ENCODE data around the gene MRPL24.

The MRPL24 gene

DNA sequence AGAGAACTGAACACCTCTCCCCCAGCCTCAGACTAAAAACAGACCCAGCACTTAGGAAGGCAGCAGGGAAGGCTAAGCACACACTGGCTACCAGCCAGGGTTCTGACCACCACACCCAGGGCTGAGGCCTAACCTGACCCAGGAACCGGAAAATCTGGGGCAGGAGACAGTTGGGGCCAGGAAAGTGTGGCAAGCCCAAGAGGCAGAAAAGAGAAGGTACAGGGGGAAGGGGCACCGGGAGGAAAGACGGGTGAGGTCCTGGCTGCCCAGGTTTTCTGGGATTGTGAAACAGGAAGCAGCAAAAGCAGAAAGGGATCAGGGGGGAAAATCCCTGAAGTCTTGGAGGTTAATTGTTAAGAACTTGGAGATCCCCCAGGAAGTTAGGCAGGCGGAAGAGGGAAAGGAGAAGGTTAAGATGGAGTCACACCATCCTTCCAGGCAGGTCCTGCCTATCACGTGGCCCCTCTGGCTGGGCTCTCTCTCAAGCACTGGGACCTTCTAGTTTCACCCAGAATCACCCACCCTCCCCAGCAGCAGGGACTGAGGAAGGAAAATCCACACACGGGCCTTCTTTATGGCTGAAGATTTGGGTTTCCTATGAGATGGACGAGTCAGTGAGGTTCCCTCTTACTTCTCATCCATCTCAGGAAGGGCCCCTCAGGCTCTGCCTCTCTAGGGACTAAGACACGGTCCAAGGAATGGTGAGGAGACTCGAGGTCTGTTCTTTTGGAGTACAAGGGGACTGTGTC, 8.0 kb upstream of the MRPL24 start:
- no peak for TF ChIP-seq RARB (CRISPR knock-in tag; IDR thresholded peaks at IDR 0.05)
- TF ChIP-seq ISL1 (CRISPR knock-in tag; IDR thresholded peaks at IDR 0.05) = no peak
- no peak for TF ChIP-seq CSDC2 (CRISPR knock-in tag; IDR thresholded peaks at IDR 0.05)
- TF ChIP-seq, protein P1, sequence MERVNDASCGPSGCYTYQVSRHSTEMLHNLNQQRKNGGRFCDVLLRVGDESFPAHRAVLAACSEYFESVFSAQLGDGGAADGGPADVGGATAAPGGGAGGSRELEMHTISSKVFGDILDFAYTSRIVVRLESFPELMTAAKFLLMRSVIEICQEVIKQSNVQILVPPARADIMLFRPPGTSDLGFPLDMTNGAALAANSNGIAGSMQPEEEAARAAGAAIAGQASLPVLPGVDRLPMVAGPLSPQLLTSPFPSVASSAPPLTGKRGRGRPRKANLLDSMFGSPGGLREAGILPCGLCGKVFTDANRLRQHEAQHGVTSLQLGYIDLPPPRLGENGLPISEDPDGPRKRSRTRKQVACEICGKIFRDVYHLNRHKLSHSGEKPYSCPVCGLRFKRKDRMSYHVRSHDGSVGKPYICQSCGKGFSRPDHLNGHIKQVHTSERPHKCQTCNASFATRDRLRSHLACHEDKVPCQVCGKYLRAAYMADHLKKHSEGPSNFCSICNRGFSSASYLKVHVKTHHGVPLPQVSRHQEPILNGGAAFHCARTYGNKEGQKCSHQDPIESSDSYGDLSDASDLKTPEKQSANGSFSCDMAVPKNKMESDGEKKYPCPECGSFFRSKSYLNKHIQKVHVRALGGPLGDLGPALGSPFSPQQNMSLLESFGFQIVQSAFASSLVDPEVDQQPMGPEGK (CRISPR knock-in tag; IDR thresholded peaks at IDR 0.05; ENCODE audit: borderline replicate concordance) = no peak
- no peak for TF ChIP-seq ESRRG (CRISPR knock-in tag; IDR thresholded peaks at IDR 0.05)
- no peak for TF ChIP-seq PPARA (CRISPR knock-in tag; IDR thresholded peaks at IDR 0.05; ENCODE audit: borderline replicate concordance)
- TF ChIP-seq ZFP30 (CRISPR knock-in tag; IDR thresholded peaks at IDR 0.05) = no peak
- no peak for TF ChIP-seq BACH2 (CRISPR knock-in tag; IDR thresholded peaks at IDR 0.05; ENCODE audit: borderline replicate concordance)
- TF ChIP-seq ZNF8 (CRISPR knock-in tag; IDR thresholded peaks at IDR 0.05) = no peak
- no peak for TF ChIP-seq TOX (CRISPR knock-in tag; IDR thresholded peaks at IDR 0.05; ENCODE audit: borderline replicate concordance)
- no peak for TF ChIP-seq TCF4 (CRISPR knock-in tag; IDR thresholded peaks at IDR 0.05; ENCODE audit: borderline replicate concordance)
- ATAC-seq = peak; percentile 0; the same call in 1 of the 3 replicates

DNA sequence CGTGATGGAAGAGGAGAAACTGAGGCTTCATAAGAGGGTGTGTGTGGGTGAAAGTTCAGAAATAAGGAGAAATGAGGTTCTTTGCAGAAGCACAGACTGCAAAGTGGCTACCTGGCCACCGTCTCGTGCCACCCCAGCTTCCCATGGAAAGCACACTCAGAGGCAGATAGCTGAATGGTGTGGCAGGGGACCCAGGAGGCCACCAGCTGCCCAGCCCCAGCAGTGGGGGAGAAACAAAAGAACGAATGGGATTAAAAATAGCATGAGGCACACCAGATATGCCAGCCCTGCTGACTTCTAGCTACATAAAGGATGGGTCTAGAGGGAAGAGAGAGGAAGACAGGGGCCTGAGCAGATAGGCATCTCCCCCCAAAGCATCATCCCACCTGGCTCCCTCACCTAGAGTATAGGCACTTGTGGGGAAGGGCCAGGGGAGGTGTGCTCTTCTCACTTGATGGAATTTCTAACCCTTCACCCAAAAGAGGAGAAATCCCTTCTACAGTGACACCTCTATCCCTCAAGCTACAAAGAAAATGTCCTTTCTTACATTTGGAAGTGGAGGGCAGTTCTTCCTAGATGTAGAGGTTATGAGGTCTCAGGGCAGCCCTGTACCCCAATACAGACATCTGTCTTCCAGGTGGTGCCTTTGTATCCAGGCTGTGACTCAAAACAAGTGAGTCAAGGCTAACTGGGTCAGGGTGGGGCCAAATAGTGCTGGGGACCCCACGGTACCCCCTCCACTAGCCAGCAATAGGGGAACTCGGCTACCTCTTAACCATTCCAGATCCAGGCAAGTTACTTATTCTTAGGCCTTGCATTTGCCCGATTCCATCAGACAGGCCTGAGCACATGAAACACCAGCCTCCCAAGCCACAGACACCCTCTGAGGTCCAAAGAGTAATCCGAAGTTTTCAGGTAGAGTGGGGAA, 7.1 kb upstream of the MRPL24 start:
- ATAC-seq = peak; percentile 2; the same call in 1 of the 3 replicates

DNA sequence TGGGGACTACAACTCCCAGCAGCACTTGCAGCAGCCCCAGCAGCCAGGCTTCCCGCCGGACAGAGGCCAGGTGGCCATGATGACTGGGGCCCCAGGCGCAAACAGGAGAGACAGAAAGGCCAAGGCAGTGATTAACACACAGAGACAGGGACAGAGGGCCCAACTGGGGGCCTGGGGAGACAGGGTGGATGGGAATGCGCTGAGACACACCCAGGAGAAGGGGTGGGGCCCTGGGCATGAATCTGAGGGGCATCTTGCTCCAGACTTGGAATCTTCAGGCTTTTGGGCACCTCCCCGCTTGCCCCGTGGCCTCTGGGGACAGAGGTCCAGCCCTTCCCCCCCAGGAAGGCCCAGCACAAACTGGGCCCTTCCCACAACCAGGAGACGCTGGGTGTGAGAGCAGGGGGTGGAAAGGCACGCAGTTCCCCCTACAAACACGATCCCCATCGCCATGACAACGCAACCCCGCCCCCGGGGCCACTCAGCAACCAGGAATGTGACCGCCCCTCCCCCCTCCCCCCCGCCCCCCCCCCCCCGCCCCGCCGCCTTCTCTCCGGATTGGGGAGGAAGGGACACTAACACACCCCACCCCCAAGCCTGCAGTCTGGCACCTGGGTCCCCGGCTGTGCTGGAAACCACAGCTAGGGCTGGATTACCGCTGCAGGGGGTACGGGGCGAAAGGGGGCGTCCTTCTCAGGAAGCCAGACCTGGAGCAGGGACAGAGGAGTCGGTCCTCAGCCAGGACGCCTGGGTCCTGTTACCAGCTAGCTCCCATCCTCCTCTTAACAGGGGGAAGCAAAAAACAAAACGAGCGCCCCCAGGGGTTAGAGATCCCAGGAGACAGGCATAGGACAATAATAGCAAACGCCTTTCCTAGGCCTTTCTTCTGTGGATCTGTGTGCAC, 6.1 kb upstream of the MRPL24 start:
- peak; percentile 64 for ATAC-seq
- no peak for TF ChIP-seq ARNTL (CRISPR knock-in tag; IDR thresholded peaks at IDR 0.05; ENCODE audit: borderline replicate concordance, low read depth)
- TF ChIP-seq, protein P1 (CRISPR knock-in tag; IDR thresholded peaks at IDR 0.05; ENCODE audit: borderline replicate concordance) = peak; percentile 50; the same call in 1 of the 2 replicates

More for the DNA sequence above, 7.1 kb upstream of the MRPL24 start:
- 0 out of 2 replicates have a peak, but pooled peaks have one; percentile 29 for TF ChIP-seq OSR1 (CRISPR knock-in tag; IDR thresholded peaks at IDR 0.05)
- TF ChIP-seq TSHZ2 (CRISPR knock-in tag; IDR thresholded peaks at IDR 0.05) = no peak

DNA sequence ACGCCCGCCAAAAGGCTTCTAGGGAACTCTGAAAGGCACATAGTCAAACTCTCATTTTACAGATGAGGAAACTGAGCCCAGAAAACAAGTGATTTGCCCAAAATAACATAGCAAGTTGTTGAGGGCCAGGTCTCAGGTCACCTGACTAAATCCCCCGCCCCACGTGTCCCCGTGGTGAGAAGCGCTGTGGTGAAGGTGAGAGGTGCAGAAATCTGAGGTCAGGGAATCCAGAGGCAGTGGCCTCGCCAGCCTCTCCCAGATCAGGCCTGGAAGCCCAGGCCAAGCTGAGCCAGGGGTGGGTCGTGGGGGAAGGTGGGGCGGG, 5.5 kb upstream of the MRPL24 start:
- TF ChIP-seq BACH2 (CRISPR knock-in tag; IDR thresholded peaks at IDR 0.05; ENCODE audit: borderline replicate concordance) = no peak
- no peak for TF ChIP-seq ZNF70 (CRISPR knock-in tag; IDR thresholded peaks at IDR 0.05)
- no peak for TF ChIP-seq ZNF565 (CRISPR knock-in tag; conservative IDR thresholded peaks at IDR 0.05; ENCODE audit: low read depth)
- no peak for TF ChIP-seq TSHZ2 (CRISPR knock-in tag; IDR thresholded peaks at IDR 0.05)
- no peak for TF ChIP-seq ZC3H10 (CRISPR knock-in tag; IDR thresholded peaks at IDR 0.05)
- TF ChIP-seq ZFP30 (CRISPR knock-in tag; IDR thresholded peaks at IDR 0.05) = no peak
- no peak for TF ChIP-seq ISL1 (CRISPR knock-in tag; IDR thresholded peaks at IDR 0.05)
- no peak for TF ChIP-seq RARB (CRISPR knock-in tag; IDR thresholded peaks at IDR 0.05)
- no peak for TF ChIP-seq SNAI2 (CRISPR knock-in tag; IDR thresholded peaks at IDR 0.05)
- no peak for TF ChIP-seq ZFP3 (CRISPR knock-in tag; IDR thresholded peaks at IDR 0.05)
- no peak for TF ChIP-seq PPARA (CRISPR knock-in tag; IDR thresholded peaks at IDR 0.05; ENCODE audit: borderline replicate concordance)
- no peak for TF ChIP-seq ARNTL (CRISPR knock-in tag; IDR thresholded peaks at IDR 0.05; ENCODE audit: borderline replicate concordance, low read depth)
- TF ChIP-seq, protein P1 (CRISPR knock-in tag; IDR thresholded peaks at IDR 0.05; ENCODE audit: borderline replicate concordance) = no peak
- TF ChIP-seq TOX (CRISPR knock-in tag; IDR thresholded peaks at IDR 0.05; ENCODE audit: borderline replicate concordance) = no peak
- no peak for TF ChIP-seq TCF4 (CRISPR knock-in tag; IDR thresholded peaks at IDR 0.05; ENCODE audit: borderline replicate concordance)
- TF ChIP-seq ZNF8 (CRISPR knock-in tag; IDR thresholded peaks at IDR 0.05) = no peak
- no peak for TF ChIP-seq GLIS3 (CRISPR knock-in tag; IDR thresholded peaks at IDR 0.05)
- ATAC-seq = no peak

Measured in SK-N-SH treated with all-trans-retinoic acid at 6 μM for 48 hours (cell line).